Measurements from ENCODE around the gene CD7. TPM values are rescaled to one million over a fixed set of nuclear protein-coding genes. Genes with fewer than 3 reads are reported as not detected.

CD7 gene
- total RNA-seq, 1 experiment from 2014 or later, result not detected

DNA sequence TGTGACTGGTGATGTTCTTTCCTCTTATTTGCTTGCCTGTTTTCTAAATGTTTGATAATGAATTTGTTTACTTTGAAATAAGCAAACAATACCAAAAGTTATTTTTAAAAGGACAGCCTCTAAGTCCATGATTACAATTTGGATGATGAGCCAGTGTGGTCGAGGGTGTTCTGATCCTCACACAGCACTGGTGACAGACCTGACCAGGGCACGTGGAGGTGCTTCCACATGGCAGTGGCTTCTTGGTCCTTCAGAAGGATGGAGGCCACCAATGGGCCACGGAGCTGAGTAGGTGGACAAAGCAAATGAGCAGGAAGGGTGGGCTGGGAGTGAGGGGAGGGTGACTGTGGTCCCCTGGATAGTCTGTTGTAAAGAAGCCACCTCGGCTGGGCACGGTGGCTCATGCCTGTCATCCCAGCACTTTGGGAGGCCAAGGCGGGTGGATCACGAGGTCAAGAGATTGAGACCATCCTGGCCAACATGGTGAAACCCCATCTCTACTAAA, 37.4 kb upstream of the CD7 start:
- H3K4me3 ChIP-seq (ENCODE audit: low read depth, low read length, poor library complexity, severe bottlenecking), result no peak overlapping the region
- H3K27me3 ChIP-seq (replicated peaks; ENCODE audit: insufficient read depth, low read depth, low read length, poor library complexity), result no peaks in the 10 kb centered on the region
- H3K36me3 ChIP-seq (ENCODE audit: insufficient read depth, low read length, poor library complexity, severe bottlenecking), result no peaks in the 10 kb centered on the region
- ChIA-PET CTCF (interaction anchor here (0.6 kb wide), 1 partner anchor 45 kb away, joined by 7 read pairs; no protein-coding TSS in a partner anchor), POLR2A (ENCODE audit: low non-redundant PET) (no interaction called here)
- H3K4me1 ChIP-seq (ENCODE audit: insufficient read depth, low read length, poor library complexity, severe bottlenecking), result no peaks in the 10 kb centered on the region
- BruUV-seq (replicated peaks), result no TSS peak
- intact Hi-C loops (cut with micrococcal nuclease; ENCODE audit: unreplicated experiment), result loop anchor here (5.0 kb wide), 1 partner anchor 412 kb away; no protein-coding TSS in a partner anchor
- H3K27ac ChIP-seq (ENCODE audit: low read depth, low read length, poor library complexity, severe bottlenecking), result no peak overlapping the region
- no peak for DNase-seq (ENCODE audit: low spot score)
- TF ChIP-seq, protein P1, sequence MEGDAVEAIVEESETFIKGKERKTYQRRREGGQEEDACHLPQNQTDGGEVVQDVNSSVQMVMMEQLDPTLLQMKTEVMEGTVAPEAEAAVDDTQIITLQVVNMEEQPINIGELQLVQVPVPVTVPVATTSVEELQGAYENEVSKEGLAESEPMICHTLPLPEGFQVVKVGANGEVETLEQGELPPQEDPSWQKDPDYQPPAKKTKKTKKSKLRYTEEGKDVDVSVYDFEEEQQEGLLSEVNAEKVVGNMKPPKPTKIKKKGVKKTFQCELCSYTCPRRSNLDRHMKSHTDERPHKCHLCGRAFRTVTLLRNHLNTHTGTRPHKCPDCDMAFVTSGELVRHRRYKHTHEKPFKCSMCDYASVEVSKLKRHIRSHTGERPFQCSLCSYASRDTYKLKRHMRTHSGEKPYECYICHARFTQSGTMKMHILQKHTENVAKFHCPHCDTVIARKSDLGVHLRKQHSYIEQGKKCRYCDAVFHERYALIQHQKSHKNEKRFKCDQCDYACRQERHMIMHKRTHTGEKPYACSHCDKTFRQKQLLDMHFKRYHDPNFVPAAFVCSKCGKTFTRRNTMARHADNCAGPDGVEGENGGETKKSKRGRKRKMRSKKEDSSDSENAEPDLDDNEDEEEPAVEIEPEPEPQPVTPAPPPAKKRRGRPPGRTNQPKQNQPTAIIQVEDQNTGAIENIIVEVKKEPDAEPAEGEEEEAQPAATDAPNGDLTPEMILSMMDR (conservative IDR thresholded peaks at IDR 0.05; ENCODE audit: low read depth, low read length), result no peak
- no peak for TF ChIP-seq EZH2 (IDR thresholded peaks at IDR 0.05; ENCODE audit: borderline replicate concordance, low read depth, low read length, poor library complexity, severe bottlenecking)
- H3K9me3 ChIP-seq (ENCODE audit: low read depth, low read length, poor library complexity, severe bottlenecking), result no peaks in the 10 kb centered on the region

DNA sequence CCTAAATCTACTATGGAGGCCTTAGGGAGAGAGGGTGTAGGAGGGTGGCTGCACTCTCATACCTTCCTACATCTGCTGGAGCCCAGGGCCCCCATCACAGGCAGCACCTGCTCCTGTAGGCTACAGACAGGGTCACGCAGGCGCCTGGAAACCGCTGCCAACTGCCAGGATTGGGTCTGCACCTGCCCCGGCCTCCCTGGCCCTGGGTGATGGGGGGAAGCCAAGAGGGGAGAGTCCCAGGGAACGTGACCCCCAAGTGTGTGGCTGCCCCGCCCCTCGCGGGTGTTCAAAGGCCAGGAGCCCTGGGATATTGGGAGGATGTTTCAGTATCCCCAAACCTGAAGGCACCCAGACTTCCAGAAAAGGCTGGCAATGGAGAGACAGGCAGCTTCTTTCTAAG, 36.1 kb upstream of the CD7 start:
- intact Hi-C loops (cut with micrococcal nuclease; ENCODE audit: unreplicated experiment), result loop anchor here (5.0 kb wide), 1 partner anchor 414 kb away; no protein-coding TSS in a partner anchor
- no TSS peak for BruUV-seq (replicated peaks)
- no peak overlapping the region for H3K4me3 ChIP-seq (ENCODE audit: low read depth, low read length, poor library complexity, severe bottlenecking)
- H3K27ac ChIP-seq (ENCODE audit: low read depth, low read length, poor library complexity, severe bottlenecking), result no peak overlapping the region
- POLR2A ChIA-PET (ENCODE audit: low non-redundant PET), result no interaction called here
- H3K4me1 ChIP-seq (ENCODE audit: insufficient read depth, low read length, poor library complexity, severe bottlenecking), result peaks cover 14% of the 10 kb centered on the region
- CTCF ChIA-PET, result no interaction called here
- no peaks in the 10 kb centered on the region for H3K36me3 ChIP-seq (ENCODE audit: insufficient read depth, low read length, poor library complexity, severe bottlenecking)
- no peak for DNase-seq (ENCODE audit: low spot score)
- no peaks in the 10 kb centered on the region for H3K27me3 ChIP-seq (replicated peaks; ENCODE audit: insufficient read depth, low read depth, low read length, poor library complexity)
- TF ChIP-seq, protein P1 (conservative IDR thresholded peaks at IDR 0.05; ENCODE audit: low read depth, low read length), result no peak
- no peak for TF ChIP-seq EZH2 (IDR thresholded peaks at IDR 0.05; ENCODE audit: borderline replicate concordance, low read depth, low read length, poor library complexity, severe bottlenecking)
- H3K9me3 ChIP-seq (ENCODE audit: low read depth, low read length, poor library complexity, severe bottlenecking), result no peaks in the 10 kb centered on the region

DNA sequence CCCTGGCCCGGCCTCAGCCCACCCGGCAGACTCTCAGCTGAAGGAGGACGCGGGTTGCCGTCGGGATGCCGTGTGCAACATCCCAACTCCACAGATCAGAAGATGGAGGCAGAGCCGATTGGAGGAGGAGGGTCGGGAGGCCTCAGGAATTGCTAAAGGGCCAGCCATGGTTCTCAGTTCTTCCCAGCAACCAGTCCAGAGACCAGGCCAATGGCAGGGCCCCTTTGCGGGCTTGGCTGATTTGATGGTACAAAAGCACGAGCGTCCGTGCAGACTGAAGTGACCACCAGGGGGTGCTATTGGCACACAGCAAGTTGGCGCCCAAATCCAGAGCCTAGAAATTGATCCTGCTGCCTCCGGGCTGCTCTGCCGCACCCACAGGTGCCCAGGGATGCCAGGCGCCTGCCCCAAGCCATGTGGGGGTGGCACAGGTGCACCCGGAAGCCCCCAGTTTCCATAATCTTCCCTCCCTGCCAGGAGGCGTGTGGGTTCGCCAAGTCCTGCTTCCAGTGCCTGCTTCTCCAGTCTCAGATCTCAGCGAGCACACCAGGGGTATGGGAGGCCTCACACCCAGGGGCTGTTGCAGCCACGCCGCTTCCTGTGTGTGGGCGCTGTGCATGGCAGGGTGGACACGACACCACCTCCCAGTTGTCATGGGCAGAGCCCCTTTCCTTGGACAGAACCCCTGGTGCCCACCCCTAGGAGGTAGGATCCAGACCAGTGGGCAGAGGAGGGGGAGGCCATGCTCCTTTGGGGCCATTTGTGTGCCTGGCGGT, 34.5 kb upstream of the CD7 start:
- H3K9me3 ChIP-seq (ENCODE audit: low read depth, low read length, poor library complexity, severe bottlenecking), result no peaks in the 10 kb centered on the region
- ChIA-PET CTCF (no interaction called here), POLR2A (ENCODE audit: low non-redundant PET) (interaction anchor here (0.6 kb wide), 1 partner anchor 79 kb away, joined by 5 read pairs; the partner anchor contains the start of gene CSNK1D)
- BruUV-seq (replicated peaks), result no TSS peak
- no peaks in the 10 kb centered on the region for H3K27me3 ChIP-seq (replicated peaks; ENCODE audit: insufficient read depth, low read depth, low read length, poor library complexity)
- TF ChIP-seq, protein P1 (conservative IDR thresholded peaks at IDR 0.05; ENCODE audit: low read depth, low read length), result peak; percentile 92
- no peak for TF ChIP-seq EZH2 (IDR thresholded peaks at IDR 0.05; ENCODE audit: borderline replicate concordance, low read depth, low read length, poor library complexity, severe bottlenecking)
- no peak overlapping the region for H3K27ac ChIP-seq (ENCODE audit: low read depth, low read length, poor library complexity, severe bottlenecking)
- DNase-seq (ENCODE audit: low spot score), result peak; percentile 89
- peaks cover 17% of the 10 kb centered on the region for H3K4me1 ChIP-seq (ENCODE audit: insufficient read depth, low read length, poor library complexity, severe bottlenecking)
- H3K36me3 ChIP-seq (ENCODE audit: insufficient read depth, low read length, poor library complexity, severe bottlenecking), result no peaks in the 10 kb centered on the region
- H3K4me3 ChIP-seq (ENCODE audit: low read depth, low read length, poor library complexity, severe bottlenecking), result no peak overlapping the region
- intact Hi-C loops (cut with micrococcal nuclease; ENCODE audit: unreplicated experiment), result loop anchor here (1.0 to 5.0 kb wide), 2 partner anchors 62 to 415 kb away; no protein-coding TSS in a partner anchor

Data from A673 (cell line).